Thymus (tissue), 11 donors: ENCODE results near the gene SUGT1. TPM values are rescaled to one million over a fixed set of nuclear protein-coding genes. Genes with fewer than 3 reads are reported as not detected.
"Not testable (repeated sequence)": the region's sequence is repeated elsewhere in the genome, so short reads cannot be mapped to it uniquely, and the experiment has no call there.

Experiments used
- DNase-seq, 9 donors: peaks; one replicate each; pipeline ENCODE4 v3.0.0-alpha.2; 2013; ENCODE audit warnings: low spot score in 9 of 9, low read depth in 6 of 9, missing footprints in 1 of 9
- H3K27ac ChIP-seq, 2 donors: one replicate each; pipeline ENCODE4 v1.5.1; 2013; ENCODE audit warnings: control low read depth in 1 of 2, low read depth in 1 of 2, low read length in 1 of 2, mild to moderate bottlenecking in 1 of 2, moderate library complexity in 1 of 2
- H3K27me3 ChIP-seq, 2 donors: one replicate each; pipeline ENCODE4 v1.5.1; 2013; ENCODE audit warnings: low read length in 1 of 2; ENCODE audit not compliant: control insufficient read depth in 2 of 2, insufficient read depth in 1 of 2
- H3K36me3 ChIP-seq, 2 donors: one replicate each; pipeline ENCODE4 v1.5.1; 2013; ENCODE audit warnings: low read length in 1 of 2, mild to moderate bottlenecking in 1 of 2, moderate library complexity in 1 of 2; ENCODE audit not compliant: control insufficient read depth in 2 of 2, insufficient read depth in 2 of 2
- H3K4me1 ChIP-seq, 2 donors: one replicate each; pipeline ENCODE4 v1.5.1; 2013; ENCODE audit warnings: low read length in 2 of 2; ENCODE audit not compliant: control insufficient read depth in 2 of 2, insufficient read depth in 2 of 2
- H3K4me3 ChIP-seq, 2 donors: one replicate each; pipeline ENCODE4 v1.5.1; 2013; ENCODE audit warnings: low read length in 2 of 2, control low read depth in 1 of 2, mild to moderate bottlenecking in 1 of 2
- H3K9me3 ChIP-seq, 2 donors: one replicate each; pipeline ENCODE4 v1.5.1; 2013; ENCODE audit warnings: low read length in 1 of 2, mild to moderate bottlenecking in 1 of 2; ENCODE audit not compliant: control insufficient read depth in 2 of 2, insufficient read depth in 1 of 2
- WGBS: extraction: QIAGEN DNeasy Blood & Tissue Kit; methylation state at CpG from one replicate; pipeline ENCODE4 v1.1.7; 2013; 5-methylcytosine and 5-hydroxymethylcytosine counted together
- polyA plus RNA-seq: library from polyadenylated mRNA; stranded (reverse); fragments of 200-250 nt; gene quantifications from one replicate; pipeline ENCODE4 v1.2.3, GENCODE V29; 2013
- total RNA-seq: library from RNA; stranded (reverse); fragments of 120-200 nt; gene quantifications from one replicate; pipeline ENCODE4 v1.2.4, GENCODE V29; 2013
- donor health status: healthy.

The SUGT1 gene
- total and polyA plus RNA-seq, 2 donors = 38.4 to 47.8 TPM

DNA sequence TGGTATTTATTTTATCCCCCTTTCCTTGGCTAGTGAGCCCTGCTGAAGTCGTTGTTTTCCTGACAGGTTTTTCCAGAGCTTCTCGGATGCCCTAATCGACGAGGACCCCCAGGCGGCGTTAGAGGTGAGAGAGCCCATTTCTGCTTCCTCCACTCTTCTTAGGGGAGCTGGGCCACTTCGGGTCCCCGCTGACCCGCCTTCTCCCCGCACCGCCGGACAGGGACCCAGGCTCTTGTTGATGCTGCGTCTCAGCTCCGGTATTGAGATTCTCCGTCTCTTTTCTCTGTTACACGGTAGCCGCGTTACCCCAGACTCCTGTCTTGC is 306 bp downstream of the SUGT1 start:
- Histone ChIP-seq H3K27ac (peak overlapping the region; percentile 98 to 99), H3K4me3 (peak overlapping the region; percentile 76 to 89), H3K36me3 (peaks cover 0 to 9% of the 10 kb centered on the region in 2 donors), H3K27me3 (no peaks in the 10 kb centered on the region), H3K4me1 (peaks cover 6 to 9% of the 10 kb centered on the region in 2 donors), H3K9me3 (no peaks in the 10 kb centered on the region)
- no peak for DNase-seq
- WGBS = under 1% methylated on average over 18 of the region's 18 CpGs

DNA sequence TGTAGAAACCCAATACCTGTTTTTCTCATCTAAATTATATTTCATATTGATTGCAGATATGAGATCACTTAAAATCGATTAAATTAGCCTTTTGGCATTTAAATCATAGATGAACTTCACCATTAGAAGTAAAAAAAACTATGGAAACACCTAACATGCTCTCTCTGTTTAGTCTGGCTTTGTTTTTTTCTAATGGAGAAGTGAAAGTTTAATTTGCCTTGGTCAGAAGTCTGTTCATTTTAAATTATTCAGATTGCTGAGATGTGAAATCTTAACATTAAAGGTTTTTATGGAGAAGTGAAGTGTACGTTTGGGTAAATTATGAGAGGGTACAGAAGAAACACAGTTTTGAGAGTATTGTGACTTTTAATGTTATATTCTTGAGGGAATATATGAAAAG is 6.7 kb downstream of the SUGT1 start:
- Histone ChIP-seq H3K36me3 (peaks cover 5 to 36% of the 10 kb centered on the region in 2 donors), H3K9me3 (no peaks in the 10 kb centered on the region), H3K4me3 (no peak overlapping the region), H3K4me1 (peaks cover 0 to 2% of the 10 kb centered on the region in 2 donors), H3K27ac (no peak overlapping the region), H3K27me3 (no peaks in the 10 kb centered on the region)
- 97% methylated on average over 2 of the region's 2 CpGs for WGBS
- no peak for DNase-seq

DNA sequence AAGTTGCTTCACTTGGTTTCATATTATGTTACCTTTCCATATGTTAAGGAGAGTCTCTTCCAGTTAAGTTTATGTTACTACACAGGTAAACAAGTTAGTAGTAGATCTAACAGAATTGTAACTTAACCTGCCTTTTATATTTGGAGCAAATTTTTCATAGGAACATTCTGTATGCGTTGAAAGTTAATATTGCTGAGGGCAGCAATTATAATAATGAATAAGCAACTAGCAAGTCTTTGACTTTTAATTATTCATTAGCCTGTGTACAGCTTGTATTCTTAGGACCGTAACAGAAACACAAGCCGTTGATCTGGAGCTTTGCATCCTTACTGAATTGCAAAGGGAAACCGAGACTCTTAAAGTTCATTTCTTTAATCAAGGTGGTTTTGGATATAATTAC is 11.6 kb downstream of the SUGT1 start:
- WGBS = over 99% methylated on average over 4 of the region's 4 CpGs
- H3K36me3 ChIP-seq = peaks cover 14 to 65% of the 10 kb centered on the region in 2 donors
- no peak overlapping the region for H3K4me3 ChIP-seq
- H3K9me3 ChIP-seq = no peaks in the 10 kb centered on the region
- no peaks in the 10 kb centered on the region for H3K27me3 ChIP-seq
- no peak overlapping the region for H3K27ac ChIP-seq
- no peaks in the 10 kb centered on the region for H3K4me1 ChIP-seq
- DNase-seq = no peak

- Histone ChIP-seq H3K36me3 (peaks cover 14 to 63% of the 10 kb centered on the region in 2 donors), H3K27me3 (no peaks in the 10 kb centered on the region), H3K4me3 (no peak overlapping the region), H3K27ac (no peak overlapping the region), H3K4me1 (no peaks in the 10 kb centered on the region), H3K9me3 (no peaks in the 10 kb centered on the region)
- DNase-seq = peak in 3 of 9 donors; percentile 10 to 37 (median 10)
These were observed 12.7 kb downstream of the SUGT1 start for GRCh38 chr13:52665325-52665724.

DNA sequence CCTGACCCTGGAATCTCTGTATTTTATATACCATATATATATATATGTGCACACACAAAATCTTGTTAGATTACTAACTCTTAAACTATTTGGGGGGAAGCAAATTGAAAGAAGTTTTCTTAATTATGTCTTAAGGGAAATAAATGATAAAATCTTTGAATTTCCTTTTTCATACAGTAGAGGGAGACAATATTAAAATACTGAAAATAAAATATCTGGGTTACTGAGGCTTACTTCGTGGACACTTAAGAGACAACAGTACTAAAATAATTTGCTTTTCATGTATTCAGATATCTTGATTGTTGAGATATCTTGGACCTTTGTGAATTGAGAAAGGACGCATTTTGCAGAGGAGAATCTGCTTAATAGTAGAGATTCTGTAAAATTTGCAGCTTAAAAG is 17.0 kb downstream of the SUGT1 start:
- no peak for DNase-seq
- Histone ChIP-seq H3K9me3 (no peaks in the 10 kb centered on the region), H3K4me1 (no peaks in the 10 kb centered on the region), H3K27ac (no peak overlapping the region), H3K4me3 (no peak overlapping the region), H3K27me3 (no peaks in the 10 kb centered on the region), H3K36me3 (peaks cover 9 to 38% of the 10 kb centered on the region in 2 donors)
- WGBS = 89% methylated on average over 2 of the region's 2 CpGs

GRCh38 chr13:52670726-52671125 is 18.1 kb downstream of the SUGT1 start:
- H3K4me3 ChIP-seq = no peak overlapping the region
- 99% methylated on average over 8 of the region's 8 CpGs for WGBS
- peaks cover 9 to 41% of the 10 kb centered on the region in 2 donors for H3K36me3 ChIP-seq
- no peaks in the 10 kb centered on the region for H3K27me3 ChIP-seq
- no peaks in the 10 kb centered on the region for H3K9me3 ChIP-seq
- no peak for DNase-seq
- no peak overlapping the region for H3K27ac ChIP-seq
- no peaks in the 10 kb centered on the region for H3K4me1 ChIP-seq

DNA sequence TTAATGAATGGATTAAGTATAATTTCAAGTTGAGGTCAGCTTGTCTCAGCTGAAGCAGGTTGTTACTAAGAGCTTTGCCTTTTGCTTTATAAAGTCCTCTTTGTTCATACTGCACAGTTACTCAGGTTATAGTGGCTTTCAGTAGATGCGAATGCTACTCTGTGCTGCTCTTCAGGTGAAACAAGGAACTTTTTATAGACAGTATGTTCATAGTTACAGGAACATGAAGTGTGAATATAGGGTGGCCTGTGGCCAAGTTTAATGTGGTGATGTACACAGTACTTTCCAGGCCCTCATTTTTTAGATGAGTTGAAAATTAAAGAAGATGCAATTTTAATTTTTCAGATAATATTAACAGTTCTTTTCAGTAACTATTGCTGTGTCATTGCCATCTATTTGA is 20.8 kb downstream of the SUGT1 start:
- no peaks in the 10 kb centered on the region for H3K27me3 ChIP-seq
- no peaks in the 10 kb centered on the region for H3K4me1 ChIP-seq
- WGBS = 99% methylated on average over 1 of the region's 1 CpG
- no peak overlapping the region for H3K27ac ChIP-seq
- H3K36me3 ChIP-seq = peaks cover 4 to 32% of the 10 kb centered on the region in 2 donors
- H3K4me3 ChIP-seq = no peak overlapping the region
- no peak for DNase-seq
- no peaks in the 10 kb centered on the region for H3K9me3 ChIP-seq

GRCh38 chr13:52677823-52678222 is 25.2 kb downstream of the SUGT1 start:
- Histone ChIP-seq H3K27me3 (no peaks in the 10 kb centered on the region), H3K27ac (no peak overlapping the region), H3K9me3 (no peaks in the 10 kb centered on the region), H3K4me3 (no peak overlapping the region), H3K36me3 (peaks cover 27 to 41% of the 10 kb centered on the region in 2 donors), H3K4me1 (no peaks in the 10 kb centered on the region)
- WGBS = 95% methylated on average over 1 of the region's 1 CpG
- DNase-seq = no peak

DNA sequence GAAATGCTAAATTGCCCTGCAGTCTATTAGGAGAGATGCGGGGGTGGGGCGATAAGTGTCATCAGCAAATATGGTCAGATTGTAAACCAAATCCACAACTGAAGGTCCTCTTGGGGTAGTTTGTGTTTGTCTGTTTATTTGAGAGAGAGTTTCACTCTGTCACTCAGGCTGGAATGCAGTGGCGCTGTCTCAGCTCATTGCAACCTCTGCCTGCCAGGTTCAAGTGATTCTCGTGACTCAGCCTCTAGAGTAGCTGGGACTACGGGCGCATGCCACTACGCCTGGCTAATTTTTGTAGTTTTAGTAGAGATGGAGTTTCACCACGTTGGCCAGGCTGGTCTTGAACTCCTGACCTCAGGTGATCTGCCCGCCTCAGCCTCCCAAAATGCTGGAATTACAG is 33.2 kb downstream of the SUGT1 start:
- H3K4me3 ChIP-seq, H3K27ac ChIP-seq, H3K9me3 ChIP-seq, H3K27me3 ChIP-seq, DNase-seq, H3K4me1 ChIP-seq: not testable (repeated sequence)
- H3K36me3 ChIP-seq = peaks cover 27 to 38% of the 10 kb centered on the region in 2 donors
- WGBS = 98% methylated on average over 9 of the region's 9 CpGs

DNA sequence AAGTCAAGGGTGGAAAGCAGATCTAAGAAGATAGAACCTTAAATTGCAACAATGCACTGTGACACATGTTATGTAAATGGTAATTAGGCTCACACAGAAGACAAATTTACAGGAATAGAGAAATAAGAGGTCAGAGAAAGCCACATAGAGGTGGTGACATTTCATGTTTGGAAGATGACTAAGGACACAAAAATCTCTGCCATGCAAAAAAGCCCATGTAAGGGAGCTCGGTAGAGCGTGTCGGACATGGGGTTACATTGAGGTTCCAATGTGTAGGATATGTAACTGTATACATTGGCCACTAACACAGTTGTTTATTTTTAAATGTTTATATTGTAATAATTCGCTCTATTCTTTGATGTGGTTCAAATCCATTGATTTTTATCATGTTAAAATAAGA is 33.7 kb downstream of the SUGT1 start:
- Histone ChIP-seq H3K4me1 (no peaks in the 10 kb centered on the region), H3K36me3 (peaks cover 21 to 32% of the 10 kb centered on the region in 2 donors), H3K4me3 (no peak overlapping the region), H3K27me3 (no peaks in the 10 kb centered on the region), H3K9me3 (no peaks in the 10 kb centered on the region), H3K27ac (no peak overlapping the region)
- 99% methylated on average over 4 of the region's 4 CpGs for WGBS
- no peak for DNase-seq
